Testis (tissue), 2 donors: ENCODE measurements around the gene ZNF195.

Experiments used
- CTCF ChIP-seq, 3 experiments: fragments of 450-650 bp in 2 of 3; fragments of 200-600 bp in 1 of 3; sonication (generic) in 1 of 3; IDR thresholded peaks; one replicate each; pipeline ENCODE4 v1.5.1; 2016 to 2019; ENCODE audit warnings: antibody characterized with exemption in 3 of 3, mild to moderate bottlenecking in 2 of 3, moderate library complexity in 1 of 3
- POLR2A ChIP-seq: fragments of 450-650 bp; IDR thresholded peaks from one replicate; pipeline ENCODE4 v1.6.1; 2017; ENCODE audit warnings: antibody characterized with exemption, mild to moderate bottlenecking, moderate library complexity

GRCh38 chr11:3344327-3345174, 34.4 kb downstream of the ZNF195 start:
- TF ChIP-seq POLR2A: no peak
- TF ChIP-seq CTCF (IDR thresholded peaks at IDR 0.05): no peak
